Dendritic cell treated with granulocyte-macrophage colony-stimulating factor and Interleukin-4, amounts not matched to agents 40 ng/mL and 50 ng/mL, for 4 days (primary cell): ENCODE results near the gene TRIM66.

Experiments used
- H3K27ac Mint-ChIP-seq: one replicate; pipeline ENCODE4 v1.8.0; 2022; ENCODE audit warnings: mild to moderate bottlenecking, mixed read lengths
- H3K27me3 Mint-ChIP-seq: one replicate; pipeline ENCODE4 v1.8.0; 2022; ENCODE audit warnings: mild to moderate bottlenecking, mixed read lengths
- H3K36me3 Mint-ChIP-seq: one replicate; pipeline ENCODE4 v1.8.0; 2022; ENCODE audit warnings: low read depth, mixed read lengths
- H3K4me1 Mint-ChIP-seq: one replicate; pipeline ENCODE4 v1.8.0; 2022; ENCODE audit warnings: low read depth, mixed read lengths
- H3K4me3 Mint-ChIP-seq: one replicate; pipeline ENCODE4 v1.8.0; 2022; ENCODE audit warnings: mild to moderate bottlenecking, moderate library complexity, mixed read lengths
- H3K9me3 Mint-ChIP-seq: one replicate; pipeline ENCODE4 v1.8.0; 2022; ENCODE audit warnings: mixed read lengths
- intact Hi-C: fragments of 100-400 bp; cut with micrococcal nuclease; formaldehyde crosslinking; loops from one replicate; pipeline ENCODE4 v1.15.0; 2022

TRIM66 gene

DNA sequence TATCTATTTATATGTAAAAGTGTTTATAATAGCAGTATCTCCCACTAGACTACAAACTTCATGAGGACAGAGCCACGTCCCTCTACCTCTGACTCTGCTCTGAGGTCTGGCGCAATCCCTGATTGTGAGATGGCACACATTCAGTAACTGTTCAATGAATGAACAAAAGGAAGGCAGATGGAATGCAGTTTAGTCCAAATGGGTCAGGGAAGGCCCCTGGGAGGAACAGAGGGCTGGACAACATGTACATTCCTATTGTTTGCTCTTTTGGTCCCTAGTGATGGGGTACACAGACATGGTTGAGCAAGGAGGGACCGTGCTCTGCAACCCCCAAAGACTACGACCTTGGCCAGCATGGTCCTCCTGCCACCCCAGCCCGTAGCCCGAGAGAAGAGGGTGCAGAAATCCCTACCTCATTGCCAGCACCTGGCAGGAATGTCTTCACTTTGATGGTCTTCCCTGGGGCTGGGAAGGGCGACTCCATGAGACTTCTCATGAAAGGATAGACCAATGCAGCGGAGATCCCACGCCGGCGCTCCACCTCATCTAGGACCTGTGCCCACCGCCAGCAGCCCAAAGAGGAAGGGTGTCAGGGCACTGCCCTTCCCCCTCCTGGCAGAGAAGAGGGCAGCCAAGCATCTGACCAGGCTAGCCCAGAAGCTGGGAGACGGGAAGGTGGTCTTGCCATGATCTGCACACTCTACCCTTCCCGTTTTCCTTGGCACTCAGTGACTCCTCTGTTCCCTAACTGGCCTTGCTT is 24.4 kb upstream of the TRIM66 start:
- H3K36me3 Mint-ChIP-seq, result peaks cover 7% of the 10 kb centered on the region
- H3K4me3 Mint-ChIP-seq, result no peak overlapping the region
- intact Hi-C loops, result no loop called here
- peak overlapping the region; percentile 79 for H3K27ac Mint-ChIP-seq
- H3K27me3 Mint-ChIP-seq, result peaks cover 4% of the 10 kb centered on the region
- no peaks in the 10 kb centered on the region for H3K9me3 Mint-ChIP-seq
- H3K4me1 Mint-ChIP-seq, result peaks cover 39% of the 10 kb centered on the region

DNA sequence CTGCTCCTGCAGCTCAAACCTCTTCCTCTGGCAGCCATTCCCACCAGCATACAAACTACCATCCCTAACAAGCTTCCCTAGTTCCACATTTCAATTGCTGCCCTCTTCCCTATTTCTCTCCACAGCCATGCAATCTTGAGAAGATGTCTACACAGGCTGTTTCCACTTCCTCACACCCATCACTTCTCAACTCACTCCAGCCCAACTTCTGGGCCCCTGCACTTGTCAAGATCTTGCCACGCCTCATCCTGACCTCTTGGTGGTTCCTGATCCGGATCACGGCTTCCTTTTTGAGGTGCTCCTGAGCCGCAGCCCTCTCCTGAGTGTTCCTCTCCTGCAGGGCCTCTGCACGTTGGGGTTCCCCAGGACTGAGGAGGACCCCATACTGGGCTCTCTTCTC is 22.7 kb upstream of the TRIM66 start:
- Mint-ChIP-seq H3K27ac (peak overlapping the region; percentile 79), H3K4me1 (peaks cover 44% of the 10 kb centered on the region), H3K27me3 (peaks cover 7% of the 10 kb centered on the region), H3K4me3 (peak overlapping the region; percentile 10), H3K9me3 (no peaks in the 10 kb centered on the region), H3K36me3 (peaks cover 11% of the 10 kb centered on the region)
- intact Hi-C loops, result loop anchor here (2.0 kb wide), 1 partner anchor 16 kb away; no protein-coding TSS in a partner anchor

GRCh38 chr11:8704136-8704535 is 21.7 kb upstream of the TRIM66 start:
- H3K9me3 Mint-ChIP-seq, result no peaks in the 10 kb centered on the region
- peaks cover 7% of the 10 kb centered on the region for H3K27me3 Mint-ChIP-seq
- H3K4me1 Mint-ChIP-seq, result peaks cover 54% of the 10 kb centered on the region
- H3K36me3 Mint-ChIP-seq, result peaks cover 11% of the 10 kb centered on the region
- intact Hi-C loops, result loop anchor here (2.0 kb wide), 1 partner anchor 15 kb away; no protein-coding TSS in a partner anchor
- H3K27ac Mint-ChIP-seq, result peak overlapping the region; percentile 79
- H3K4me3 Mint-ChIP-seq, result no peak overlapping the region

- Mint-ChIP-seq H3K27me3 (peaks cover 7% of the 10 kb centered on the region), H3K36me3 (peaks cover 11% of the 10 kb centered on the region), H3K9me3 (no peaks in the 10 kb centered on the region), H3K27ac (peak overlapping the region; percentile 53), H3K4me3 (no peak overlapping the region), H3K4me1 (peaks cover 62% of the 10 kb centered on the region)
- intact Hi-C loops, result no loop called here
Measured at GRCh38 chr11:8702598-8702915, 20.1 kb upstream of the TRIM66 start.

- peaks cover 11% of the 10 kb centered on the region for H3K36me3 Mint-ChIP-seq
- peak overlapping the region; percentile 53 for H3K27ac Mint-ChIP-seq
- no peak overlapping the region for H3K4me3 Mint-ChIP-seq
- H3K27me3 Mint-ChIP-seq, result peaks cover 7% of the 10 kb centered on the region
- H3K9me3 Mint-ChIP-seq, result no peaks in the 10 kb centered on the region
- H3K4me1 Mint-ChIP-seq, result peaks cover 67% of the 10 kb centered on the region
- intact Hi-C loops, result no loop called here
Measured at GRCh38 chr11:8701891-8702597, 19.6 kb upstream of the TRIM66 start.

DNA sequence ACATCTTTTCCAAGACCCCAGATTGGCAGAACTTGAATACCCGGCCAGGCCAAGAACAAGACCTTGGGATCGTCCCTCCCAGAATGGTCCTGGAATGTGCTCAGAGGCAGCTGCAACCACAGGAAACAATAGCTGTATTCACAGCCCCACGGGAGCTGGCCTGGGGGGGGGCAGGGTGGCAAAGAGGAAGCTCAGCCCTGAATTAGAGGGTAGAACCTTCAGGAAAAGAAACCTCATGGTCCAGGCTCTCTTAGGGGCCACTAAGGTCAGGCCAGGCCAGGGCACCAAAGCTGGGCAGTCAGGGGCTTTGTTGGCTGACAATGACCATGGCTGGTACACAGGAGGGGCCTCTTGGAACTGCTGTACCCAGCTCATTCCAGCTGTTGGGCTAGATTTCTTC is 17.4 kb upstream of the TRIM66 start:
- peak overlapping the region; percentile 66 for H3K27ac Mint-ChIP-seq
- no peaks in the 10 kb centered on the region for H3K9me3 Mint-ChIP-seq
- H3K27me3 Mint-ChIP-seq, result peaks cover 7% of the 10 kb centered on the region
- intact Hi-C loops, result no loop called here
- no peak overlapping the region for H3K4me3 Mint-ChIP-seq
- H3K4me1 Mint-ChIP-seq, result peaks cover 60% of the 10 kb centered on the region
- peaks cover 11% of the 10 kb centered on the region for H3K36me3 Mint-ChIP-seq

- H3K4me1 Mint-ChIP-seq, result peaks cover 51% of the 10 kb centered on the region
- H3K36me3 Mint-ChIP-seq, result peaks cover 17% of the 10 kb centered on the region
- peaks cover 7% of the 10 kb centered on the region for H3K27me3 Mint-ChIP-seq
- H3K27ac Mint-ChIP-seq, result peak overlapping the region; percentile 66
- intact Hi-C loops, result no loop called here
- H3K9me3 Mint-ChIP-seq, result no peaks in the 10 kb centered on the region
- no peak overlapping the region for H3K4me3 Mint-ChIP-seq
Measured at GRCh38 chr11:8698917-8699441, 16.5 kb upstream of the TRIM66 start.

GRCh38 chr11:8698379-8698851 is 15.9 kb upstream of the TRIM66 start:
- H3K9me3 Mint-ChIP-seq, result no peaks in the 10 kb centered on the region
- intact Hi-C loops, result no loop called here
- H3K36me3 Mint-ChIP-seq, result peaks cover 23% of the 10 kb centered on the region
- H3K4me1 Mint-ChIP-seq, result peaks cover 46% of the 10 kb centered on the region
- H3K4me3 Mint-ChIP-seq, result no peak overlapping the region
- H3K27ac Mint-ChIP-seq, result peak overlapping the region; percentile 66
- H3K27me3 Mint-ChIP-seq, result peaks cover 7% of the 10 kb centered on the region

GRCh38 chr11:8697054-8697453 is 14.6 kb upstream of the TRIM66 start:
- H3K4me3 Mint-ChIP-seq, result no peak overlapping the region
- H3K36me3 Mint-ChIP-seq, result peaks cover 27% of the 10 kb centered on the region
- intact Hi-C loops, result no loop called here
- H3K9me3 Mint-ChIP-seq, result no peaks in the 10 kb centered on the region
- H3K27ac Mint-ChIP-seq, result peak overlapping the region; percentile 75
- H3K27me3 Mint-ChIP-seq, result peaks cover 5% of the 10 kb centered on the region
- peaks cover 42% of the 10 kb centered on the region for H3K4me1 Mint-ChIP-seq

DNA sequence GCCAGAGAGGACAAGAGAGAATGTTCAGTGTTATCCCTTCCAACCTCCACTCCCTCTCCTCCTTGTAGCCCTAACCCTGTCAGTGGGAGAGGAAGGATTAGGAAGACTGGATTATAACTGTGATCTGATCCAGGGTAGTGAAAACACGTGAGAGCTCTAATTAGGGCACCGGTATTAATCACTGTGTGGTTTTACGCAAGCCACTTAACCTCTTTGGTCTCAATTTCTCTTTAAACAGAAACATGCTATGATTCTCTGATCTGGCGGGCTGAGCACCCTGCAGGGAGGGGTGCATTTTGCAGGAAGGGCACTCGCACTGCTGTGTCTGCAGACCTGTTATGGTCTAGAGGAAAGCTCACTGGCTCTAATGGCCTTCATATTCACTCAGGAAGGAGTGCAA is 11.7 kb upstream of the TRIM66 start:
- Mint-ChIP-seq H3K9me3 (no peaks in the 10 kb centered on the region), H3K36me3 (peaks cover 28% of the 10 kb centered on the region)
- intact Hi-C loops, result no loop called here

GRCh38 chr11:8693555-8693954 is 11.1 kb upstream of the TRIM66 start:
- no peak overlapping the region for H3K4me3 Mint-ChIP-seq
- intact Hi-C loops, result no loop called here
- peaks cover 28% of the 10 kb centered on the region for H3K36me3 Mint-ChIP-seq
- no peaks in the 10 kb centered on the region for H3K27me3 Mint-ChIP-seq
- peaks cover 31% of the 10 kb centered on the region for H3K4me1 Mint-ChIP-seq
- no peak overlapping the region for H3K27ac Mint-ChIP-seq
- no peaks in the 10 kb centered on the region for H3K9me3 Mint-ChIP-seq

More for the DNA sequence above, 11.7 kb upstream of the TRIM66 start:
- no peak overlapping the region for H3K27ac Mint-ChIP-seq
- peaks cover 34% of the 10 kb centered on the region for H3K4me1 Mint-ChIP-seq
- H3K27me3 Mint-ChIP-seq, result no peaks in the 10 kb centered on the region
- H3K4me3 Mint-ChIP-seq, result no peak overlapping the region

DNA sequence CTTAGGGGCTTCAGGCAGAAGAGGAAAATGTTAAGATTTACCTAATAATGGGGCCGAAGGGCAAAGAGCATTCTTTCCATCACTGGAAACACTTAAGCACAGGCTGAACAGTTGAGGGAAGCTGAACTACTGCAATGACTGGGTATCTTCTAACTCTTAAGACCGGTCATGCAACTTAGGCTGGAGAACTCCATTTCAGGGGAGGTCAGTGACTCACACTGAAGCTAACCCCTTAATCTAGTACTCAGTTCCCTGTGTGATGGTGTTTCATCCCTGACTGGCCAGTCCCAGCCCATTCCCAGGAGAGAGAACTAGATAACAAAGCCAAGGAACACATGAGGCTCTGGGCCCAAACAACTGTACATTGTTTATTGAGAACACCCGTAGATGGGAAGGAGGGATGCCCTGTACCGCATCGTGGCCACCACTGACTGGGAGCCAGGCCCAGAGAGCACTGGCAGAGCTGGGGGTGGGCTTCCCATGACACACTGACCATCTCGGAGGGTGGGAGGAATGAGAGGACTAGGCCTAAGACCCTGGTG is 10.6 kb upstream of the TRIM66 start:
- intact Hi-C loops, result no loop called here
- no peak overlapping the region for H3K4me3 Mint-ChIP-seq
- H3K36me3 Mint-ChIP-seq, result peaks cover 30% of the 10 kb centered on the region
- no peak overlapping the region for H3K27ac Mint-ChIP-seq
- H3K4me1 Mint-ChIP-seq, result peaks cover 36% of the 10 kb centered on the region
- H3K27me3 Mint-ChIP-seq, result no peaks in the 10 kb centered on the region
- no peaks in the 10 kb centered on the region for H3K9me3 Mint-ChIP-seq

- H3K36me3 Mint-ChIP-seq, result peaks cover 36% of the 10 kb centered on the region
- no peak overlapping the region for H3K27ac Mint-ChIP-seq
- H3K27me3 Mint-ChIP-seq, result no peaks in the 10 kb centered on the region
- no peak overlapping the region for H3K4me3 Mint-ChIP-seq
- peaks cover 37% of the 10 kb centered on the region for H3K4me1 Mint-ChIP-seq
- intact Hi-C loops, result no loop called here
- H3K9me3 Mint-ChIP-seq, result no peaks in the 10 kb centered on the region
Measured at GRCh38 chr11:8692417-8692816, 10.0 kb upstream of the TRIM66 start.

GRCh38 chr11:8691601-8692000 is 9.1 kb upstream of the TRIM66 start:
- Mint-ChIP-seq H3K36me3 (peaks cover 44% of the 10 kb centered on the region), H3K27ac (no peak overlapping the region), H3K4me3 (no peak overlapping the region), H3K9me3 (no peaks in the 10 kb centered on the region), H3K27me3 (no peaks in the 10 kb centered on the region), H3K4me1 (peaks cover 29% of the 10 kb centered on the region)
- intact Hi-C loops, result no loop called here
